Ureter (tissue), 1 donor: Measurements from ENCODE around the gene CCP110. TPM values are rescaled to one million over a fixed set of nuclear protein-coding genes. Genes with fewer than 3 reads are reported as not detected.

Source experiments
- DNase-seq: peaks from one replicate; pipeline ENCODE4 v3.0.0-alpha.2; 2020; ENCODE audit warnings: low spot score
- total RNA-seq: library from RNA; stranded (reverse); gene quantifications from one replicate; pipeline ENCODE4 v1.2.4, GENCODE V29; 2023
- donor health status: DM: yes; HTN: yes; CAD: no.

The CCP110 gene
- total RNA-seq, 1 donor from 2014 or later, result 36.0 TPM

DNA sequence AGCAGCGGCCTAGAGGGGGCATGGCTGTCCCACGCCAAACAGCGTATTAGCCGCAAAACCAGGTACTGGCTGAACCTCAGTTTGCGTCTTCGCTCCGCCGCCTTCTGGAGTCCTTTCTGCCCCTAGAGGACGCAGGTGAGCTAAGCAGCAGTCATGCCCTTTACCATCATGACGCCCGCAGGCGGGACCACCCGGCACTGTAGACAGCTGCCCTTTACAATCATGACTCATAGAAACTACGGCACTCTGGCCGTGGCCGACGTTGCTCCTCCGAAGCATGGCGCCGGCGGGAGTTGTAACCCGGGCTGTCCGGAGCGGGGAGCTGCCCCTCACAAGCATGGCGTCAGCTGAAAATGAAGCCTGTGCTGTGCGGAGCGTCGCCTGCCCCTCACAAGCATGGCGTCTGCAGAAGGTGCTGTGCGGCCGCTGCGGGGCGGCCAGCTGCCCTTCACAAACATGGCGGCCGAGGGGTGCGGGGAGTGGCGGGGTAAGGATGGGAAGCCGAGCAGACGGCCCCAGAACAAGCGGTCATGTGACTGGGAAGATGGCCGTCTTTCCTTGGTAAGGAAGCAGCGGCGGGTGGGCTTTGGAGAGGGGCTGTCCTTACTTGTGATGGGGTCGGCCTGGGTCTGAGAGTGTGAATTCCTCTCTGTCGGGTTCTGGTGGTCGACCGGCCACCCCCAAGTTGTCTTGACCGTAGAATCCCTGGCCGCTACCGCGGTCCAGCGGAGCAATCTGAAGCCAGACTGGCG, 31.6 kb downstream of the CCP110 start, which contains the start of gene VPS35L:
VPS35L (plus strand) TSS at position 518 of the 752 bp plus-strand sequence; CDS start at position 545, 27 bp downstream.
- peak; percentile 98 for DNase-seq

GRCh38 chr16:19555938-19556771, 32.4 kb downstream of the CCP110 start:
- no peak for DNase-seq

DNA sequence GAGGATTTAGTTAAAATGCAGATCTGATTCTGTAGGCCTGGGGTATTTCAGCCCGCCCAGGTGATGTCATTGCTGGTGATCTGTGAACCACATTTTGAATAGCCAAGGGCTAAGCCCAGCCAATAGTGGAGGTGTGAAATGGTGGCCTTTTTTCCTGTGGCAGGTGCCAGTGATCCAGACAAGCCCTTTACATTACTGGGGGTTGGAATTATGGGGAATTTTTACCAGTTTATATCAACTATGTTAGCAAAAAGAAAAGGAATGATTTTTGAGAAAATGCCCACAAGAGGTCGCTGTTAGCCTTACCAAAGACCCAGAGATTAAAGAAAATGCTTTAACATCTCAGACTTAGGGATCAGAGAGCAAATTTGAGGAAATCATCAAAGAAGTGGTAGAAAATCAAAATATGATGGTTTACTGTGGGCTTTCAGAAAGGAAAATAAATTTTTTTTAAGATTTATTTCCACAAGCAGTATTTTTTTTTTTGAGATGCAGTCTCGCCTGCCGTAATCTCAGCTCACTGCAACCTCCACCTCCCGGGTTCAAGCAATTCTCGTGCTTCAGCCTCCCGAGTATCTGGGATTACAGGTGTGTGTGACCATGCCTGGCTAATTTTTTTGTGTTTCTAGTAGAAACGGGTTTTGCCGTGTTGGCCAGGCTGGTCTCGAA, 35.6 kb downstream of the CCP110 start:
- no peak for DNase-seq

- DNase-seq, result no peak
These were observed 36.3 kb downstream of the CCP110 start for GRCh38 chr16:19560078-19560477.

DNA sequence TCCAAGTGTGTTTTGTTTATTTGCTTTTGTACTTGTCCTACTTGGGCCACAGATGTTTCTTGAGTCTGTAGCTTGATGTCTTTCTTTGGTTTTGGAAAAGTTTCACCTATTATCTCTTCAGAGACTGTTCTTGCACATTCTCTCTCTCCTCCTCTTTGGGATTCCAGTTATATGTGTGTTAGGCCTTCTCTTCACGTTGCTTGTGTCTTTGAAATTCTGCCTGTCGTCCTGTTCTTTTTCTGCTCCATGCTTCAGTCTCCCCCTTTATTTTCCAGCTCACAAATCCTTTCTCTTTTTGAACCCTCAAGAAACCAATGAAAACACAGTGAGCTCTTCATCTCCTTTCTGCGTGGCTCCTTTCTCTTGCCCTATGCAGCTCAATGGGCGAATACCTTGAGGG, 39.6 kb downstream of the CCP110 start:
- no peak for DNase-seq

DNA sequence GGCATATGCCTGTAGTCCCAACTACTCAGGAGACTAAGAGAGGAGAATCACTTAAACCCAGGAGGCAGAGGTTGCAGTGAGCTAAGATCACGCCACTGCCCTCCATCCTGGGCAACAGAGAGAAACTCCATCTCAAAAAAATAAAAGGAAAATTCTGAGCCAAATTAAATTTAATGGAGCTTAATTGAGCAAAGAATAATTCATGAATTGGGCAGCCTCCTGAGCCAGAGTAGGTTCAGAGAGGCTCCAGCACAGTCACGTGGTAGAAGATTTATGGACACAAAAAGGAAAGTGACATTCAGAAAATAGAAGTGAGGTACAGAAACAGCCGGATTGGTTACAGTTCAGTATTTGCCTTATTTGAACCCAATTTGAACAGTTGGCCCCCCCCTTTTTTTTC, 42.6 kb downstream of the CCP110 start:
- no peak for DNase-seq

DNA sequence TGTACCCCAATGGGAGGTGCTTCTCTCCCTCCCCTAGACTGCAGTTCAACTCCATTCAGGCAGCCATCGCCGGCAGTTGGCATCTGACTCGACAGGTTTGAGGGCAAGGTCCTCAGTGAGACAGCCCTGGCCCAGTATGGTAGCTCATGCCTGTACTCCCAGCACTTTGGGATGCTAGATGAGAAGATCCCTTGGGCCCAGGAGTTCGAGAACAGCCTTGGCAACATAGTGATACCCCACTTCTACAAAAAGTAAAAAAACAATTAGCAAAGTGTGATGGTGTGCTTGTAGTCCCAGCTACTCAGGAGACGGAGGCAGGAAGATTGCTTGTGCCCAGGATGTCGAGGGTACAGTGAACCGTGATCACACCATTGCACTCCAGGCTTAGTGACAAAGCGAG, 43.8 kb downstream of the CCP110 start:
- no peak for DNase-seq

DNA sequence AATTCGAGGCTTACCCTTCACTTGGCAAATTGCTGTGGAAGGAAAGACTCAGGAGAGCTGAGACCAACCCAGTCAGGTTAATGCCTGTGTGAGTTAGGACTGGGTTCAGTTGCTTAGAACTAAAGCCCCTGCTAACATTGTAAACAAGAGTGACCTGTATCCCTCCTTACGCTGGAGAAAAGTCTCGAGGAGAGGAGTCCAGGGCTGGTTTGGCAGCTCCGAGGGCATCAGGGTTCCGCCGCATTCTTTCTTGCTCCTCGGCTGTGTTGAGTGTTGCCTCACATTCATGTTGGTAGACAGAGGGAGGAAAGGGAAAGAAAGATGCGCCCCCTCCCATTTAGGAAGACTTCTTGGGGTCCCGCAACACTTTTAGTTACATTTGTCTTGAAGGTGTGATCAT, 50.3 kb downstream of the CCP110 start:
- DNase-seq, result no peak

DNA sequence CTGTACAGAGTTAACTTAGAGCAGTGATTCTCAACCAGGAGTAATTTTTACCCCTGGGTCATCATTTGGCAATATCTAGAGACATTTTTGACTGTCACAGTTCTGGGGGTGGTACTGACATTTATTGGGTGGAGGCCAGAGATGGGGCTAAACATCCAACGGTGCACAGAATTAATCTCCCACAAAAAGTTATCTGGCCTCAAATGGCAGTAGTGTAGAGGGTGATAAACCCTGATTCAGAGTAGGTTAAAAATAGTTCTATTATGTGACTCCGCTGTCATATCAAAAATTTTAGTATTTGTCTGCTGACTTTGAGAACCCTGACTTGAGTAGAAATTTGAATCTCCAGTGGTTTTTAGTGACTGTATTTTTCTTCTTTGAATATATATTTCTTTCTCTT, 50.9 kb downstream of the CCP110 start:
- DNase-seq, result no peak

- no peak for DNase-seq
These were observed 54.7 kb downstream of the CCP110 start for GRCh38 chr16:19578378-19578971.

DNA sequence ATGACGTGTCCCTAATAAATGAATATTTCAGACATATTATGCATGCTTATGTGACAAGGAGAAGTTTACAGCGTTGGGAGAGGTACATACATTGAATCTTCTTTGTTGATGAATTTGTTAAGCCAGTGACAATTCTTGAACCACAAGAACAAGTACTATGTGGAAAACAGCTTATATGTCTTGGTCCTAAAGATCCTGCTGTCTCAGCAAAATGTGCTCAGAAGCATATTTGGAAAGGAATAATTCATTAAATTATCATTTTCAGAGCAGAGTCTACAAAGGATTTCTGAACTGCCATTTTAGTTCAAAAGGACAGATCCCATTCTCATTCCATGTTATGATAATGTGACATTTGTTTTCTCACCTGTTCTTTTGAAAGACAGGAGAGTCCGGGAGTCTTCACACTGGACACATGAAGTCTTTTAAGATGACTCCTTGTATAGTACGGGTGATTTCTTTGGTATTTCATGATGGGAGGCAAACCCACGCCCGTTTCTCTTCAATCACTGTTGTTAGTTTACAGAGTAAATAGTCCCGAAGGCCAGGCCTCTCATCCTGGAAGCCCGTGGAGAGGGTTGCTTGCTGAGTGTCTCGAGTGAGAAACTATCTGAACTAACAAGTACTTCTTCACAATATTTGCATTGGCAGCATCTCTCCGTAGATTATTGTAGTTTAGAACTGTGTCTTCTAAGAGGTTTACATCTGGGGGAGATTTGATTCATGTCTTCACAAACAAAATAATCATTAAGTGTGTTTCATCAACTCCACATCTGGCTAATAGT, 58.5 kb downstream of the CCP110 start:
- no peak for DNase-seq

DNA sequence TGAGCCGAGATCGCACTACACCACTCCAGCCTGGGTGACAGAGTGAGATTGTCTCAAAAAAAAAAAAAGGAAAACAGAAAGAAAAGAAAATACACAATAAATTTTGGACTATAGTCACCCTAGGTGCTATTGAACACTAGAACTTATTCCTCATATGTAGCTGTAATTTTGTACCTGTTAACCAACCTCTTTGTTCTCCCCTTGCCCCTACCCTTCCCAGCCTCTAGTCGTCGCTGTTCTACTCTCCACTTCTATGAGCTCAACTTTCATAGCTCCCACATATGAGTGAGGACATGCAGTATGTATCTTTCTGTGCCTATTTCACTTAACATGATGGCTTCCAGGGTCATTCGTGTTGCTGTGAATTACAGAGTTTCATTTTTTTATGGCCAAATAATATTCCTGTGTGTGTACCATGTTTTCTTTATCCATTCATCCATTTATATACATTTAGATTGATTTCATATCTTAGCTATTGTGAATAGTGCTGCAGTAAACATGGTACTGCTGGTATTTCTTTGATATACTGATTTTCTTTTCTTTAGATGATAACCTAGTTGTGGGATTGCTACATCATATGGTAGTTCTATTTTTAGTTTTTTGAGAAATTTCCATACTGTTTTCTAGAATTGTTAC, 60.0 kb downstream of the CCP110 start:
- no peak for DNase-seq

DNA sequence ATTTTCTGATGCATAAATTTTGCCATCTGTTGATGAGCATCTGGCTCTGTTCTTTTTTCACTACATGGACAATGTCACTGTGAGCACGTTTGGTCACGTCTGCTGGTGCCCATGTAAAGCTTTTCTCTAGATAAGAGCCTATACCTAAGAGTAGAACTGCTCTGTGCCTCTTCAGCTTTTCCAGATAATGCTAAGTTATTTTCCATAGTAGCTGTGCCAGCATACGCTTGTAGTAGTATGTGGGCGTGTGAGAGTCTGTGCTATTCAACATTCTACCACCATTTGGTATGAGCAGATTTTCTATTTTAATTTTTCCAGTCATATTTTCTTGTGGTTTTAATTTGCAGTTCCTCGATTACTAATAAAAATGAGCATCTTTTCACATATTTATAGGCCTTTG, 64.9 kb downstream of the CCP110 start:
- no peak for DNase-seq

DNA sequence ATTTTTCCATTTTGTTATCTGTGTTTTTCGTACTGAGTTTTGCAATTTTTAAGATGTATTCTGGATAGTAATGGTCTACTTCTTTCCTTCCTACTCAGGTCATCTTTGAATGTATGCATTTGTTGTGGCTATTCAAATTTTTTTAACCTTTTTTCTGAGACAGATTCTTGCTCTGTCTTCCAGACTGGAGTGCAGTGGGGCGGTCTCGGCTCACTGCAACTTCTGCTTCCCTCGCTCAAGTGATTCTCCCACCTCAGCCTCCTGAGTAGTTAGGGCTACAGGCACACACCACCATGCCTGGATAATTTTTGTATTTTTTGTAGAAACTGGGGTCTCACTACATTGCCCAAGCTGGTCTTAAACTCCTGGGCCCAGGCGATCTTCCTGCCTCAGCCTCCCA, 65.4 kb downstream of the CCP110 start:
- no peak for DNase-seq

DNA sequence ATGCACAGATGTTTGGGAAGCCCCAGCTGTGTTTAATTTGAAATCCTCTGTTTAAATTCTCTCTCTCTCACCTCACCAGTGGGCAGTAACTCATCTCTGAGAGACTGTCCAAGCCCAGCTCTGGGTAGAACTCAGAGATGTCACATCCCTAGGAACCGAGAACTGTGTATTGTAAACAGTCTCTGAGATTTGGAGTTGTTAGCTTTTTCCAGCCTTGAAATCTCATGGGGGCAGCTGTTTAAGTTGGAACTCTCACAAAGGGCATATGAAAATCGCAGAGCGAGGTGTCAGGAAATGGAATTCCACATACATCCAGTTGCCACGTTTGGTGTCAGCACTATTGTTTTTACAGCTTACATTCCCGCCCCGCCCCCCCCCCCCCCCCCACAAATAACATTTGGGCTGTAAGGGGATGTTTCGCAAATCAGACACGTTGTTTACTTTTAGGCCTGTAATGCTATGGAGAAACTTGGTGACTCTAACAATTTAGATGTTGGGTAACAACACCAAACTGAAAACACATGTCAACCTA, 66.1 kb downstream of the CCP110 start:
- no peak for DNase-seq

DNA sequence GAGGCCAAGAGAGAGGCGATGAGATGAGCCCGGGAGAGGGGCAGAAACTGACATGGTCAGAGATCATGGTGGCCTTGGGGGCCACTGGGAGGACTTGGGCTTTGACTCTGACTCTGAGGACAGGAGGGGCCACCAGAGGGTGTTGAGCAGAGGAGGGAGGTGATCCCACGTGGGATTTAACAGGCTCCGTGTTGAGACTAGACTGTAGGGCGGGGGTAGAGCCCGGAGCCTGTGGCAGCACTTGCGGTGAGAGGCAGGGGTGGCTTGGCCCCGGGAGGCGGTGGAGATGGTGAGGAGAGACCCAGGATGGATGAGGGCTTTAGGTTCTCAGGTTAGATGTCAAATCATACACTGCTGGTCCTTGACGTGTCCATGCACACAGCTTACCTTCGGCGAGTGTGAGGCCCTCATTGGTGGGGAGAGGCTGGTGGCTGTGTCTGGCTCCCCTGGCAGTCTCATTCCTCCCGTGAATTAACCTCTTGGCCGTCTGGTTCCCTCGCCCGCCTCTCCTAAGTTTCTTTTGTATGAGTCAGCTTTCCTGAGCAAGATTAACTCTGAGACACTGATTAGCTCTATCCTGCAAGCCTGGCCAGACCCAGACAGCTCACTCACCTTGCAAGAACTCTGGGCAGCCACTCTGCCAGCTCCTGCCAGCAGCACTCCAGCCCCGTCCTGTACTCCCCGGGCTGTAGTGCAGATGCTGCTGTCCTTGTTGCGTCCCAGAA, 71.5 kb downstream of the CCP110 start:
- peak; percentile 66 for DNase-seq

DNA sequence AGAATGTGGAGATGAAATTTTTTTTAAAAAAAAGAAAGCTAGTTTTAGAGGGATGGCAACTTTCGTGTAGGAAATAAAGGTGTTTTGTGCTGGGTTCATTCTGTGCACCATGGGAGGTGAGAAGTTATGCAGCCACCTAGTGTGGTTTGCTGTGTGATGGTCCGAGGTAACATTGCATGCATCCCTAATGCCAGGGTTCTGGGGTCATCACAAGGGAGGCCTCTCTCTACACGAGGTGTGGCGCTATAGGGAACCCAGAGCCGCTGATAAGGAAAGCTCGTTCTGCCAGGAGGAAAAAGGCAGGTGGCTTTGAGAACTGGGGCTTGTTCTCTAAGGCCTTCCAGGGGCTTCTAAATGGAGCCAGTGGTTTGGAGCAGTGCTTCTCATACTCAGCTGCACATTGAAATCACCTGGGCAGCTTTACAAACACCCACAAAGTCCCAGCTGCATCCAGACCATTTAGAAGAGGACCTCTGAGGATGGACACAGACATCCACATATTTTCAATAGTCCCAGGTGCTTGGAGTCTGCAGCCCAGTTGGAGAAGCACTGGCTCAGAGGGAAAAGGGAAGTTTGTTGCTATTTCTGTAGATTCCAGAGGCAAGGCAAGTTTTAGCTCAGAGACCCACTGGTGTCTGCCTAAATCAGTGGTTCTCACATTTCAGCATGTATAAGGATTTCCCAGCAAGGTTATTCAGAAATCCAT, 75.2 kb downstream of the CCP110 start:
- no peak for DNase-seq

DNA sequence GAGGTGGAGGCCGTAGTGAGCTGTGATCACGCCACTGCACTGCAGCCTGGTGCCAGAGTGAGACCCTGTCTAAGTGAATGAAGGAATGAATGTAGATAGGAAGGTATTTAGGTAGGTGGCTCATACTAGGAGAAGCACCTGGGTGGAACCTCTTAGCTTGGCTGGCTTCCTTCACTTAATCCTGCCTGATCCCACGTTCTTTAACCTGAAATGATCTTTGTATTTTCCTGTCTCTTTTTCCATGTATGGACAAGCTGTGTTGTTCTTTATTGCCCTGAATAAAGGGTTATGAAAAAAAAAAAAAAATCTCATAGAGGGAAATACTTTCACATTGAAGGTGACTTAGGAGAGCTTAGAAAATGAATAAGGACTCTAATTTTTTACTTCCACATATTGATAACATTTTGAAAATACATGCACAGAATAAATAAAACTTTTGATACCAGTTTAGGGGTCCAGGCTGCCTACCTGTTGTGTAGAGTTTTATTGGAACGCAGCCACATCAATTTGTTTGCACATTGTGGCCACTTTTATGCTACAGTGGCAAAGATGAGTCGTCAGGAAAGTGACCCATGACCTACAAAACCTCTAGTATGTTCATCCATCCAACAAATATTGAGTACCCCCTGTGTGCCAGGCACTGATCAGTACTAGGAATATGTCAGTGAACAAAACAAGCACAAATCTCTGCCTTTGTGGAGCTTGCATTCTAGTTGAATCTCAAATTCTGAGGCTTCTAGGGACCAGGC, 76.4 kb downstream of the CCP110 start:
- no peak for DNase-seq
